MCF 10A (cell line): ENCODE measurements around the gene ZBTB12. TPM values are rescaled to one million over a fixed set of nuclear protein-coding genes. Genes with fewer than 3 reads are reported as not detected.

Experiments
- BruUV-seq: library from RNA; stranded (reverse); fragments of 400-500 nt; replicated peaks from 2 replicates; lab custom pipeline; 2021; lab: Mats Ljungman, UMichigan
- CTCF ChIA-PET: fragments of 300-600 bp; sonication (Branson Sonifier 250); formaldehyde crosslinking; extraction: SDS; loops from one replicate; lab custom pipeline; 2021; ENCODE audit warnings: antibody characterized with exemption, inconsistent platforms; lab: Yijun Ruan, JAX
- POLR2A ChIA-PET: fragments of 300-600, 350-650 bp; sonication (Branson Sonifier 250); formaldehyde crosslinking; extraction: SDS; loops from one replicate; lab custom pipeline; 2020; ENCODE audit warnings: antibody characterized with exemption, inconsistent platforms; lab: Yijun Ruan, JAX
- DNase-seq: peaks from one replicate; pipeline ENCODE4 v3.0.0-alpha.2; 2018; ENCODE audit not compliant: unreplicated experiment
- H3K27ac Mint-ChIP-seq: one replicate; pipeline ENCODE4 v1.8.0; 2022; ENCODE audit warnings: mild to moderate bottlenecking, low read depth, mixed read lengths; ENCODE audit not compliant: unreplicated experiment
- H3K27me3 Mint-ChIP-seq: one replicate; pipeline ENCODE4 v1.8.0; 2022; ENCODE audit warnings: mixed read lengths; ENCODE audit not compliant: insufficient read depth, unreplicated experiment
- H3K36me3 Mint-ChIP-seq: one replicate; pipeline ENCODE4 v1.8.0; 2022; ENCODE audit warnings: mild to moderate bottlenecking, moderate library complexity, mixed read lengths; ENCODE audit not compliant: insufficient read depth, unreplicated experiment
- H3K4me1 Mint-ChIP-seq: one replicate; pipeline ENCODE4 v1.8.0; 2022; ENCODE audit warnings: mixed read lengths; ENCODE audit not compliant: insufficient read depth, unreplicated experiment
- H3K4me3 Mint-ChIP-seq: one replicate; pipeline ENCODE4 v1.8.0; 2022; ENCODE audit warnings: mild to moderate bottlenecking, moderate library complexity, mixed read lengths; ENCODE audit not compliant: unreplicated experiment
- H3K9me3 Mint-ChIP-seq: one replicate; pipeline ENCODE4 v1.8.0; 2022; ENCODE audit warnings: mixed read lengths; ENCODE audit not compliant: unreplicated experiment
- CTCF ChIP-seq: fragments of 200-600 bp; IDR thresholded peaks from one replicate; pipeline ENCODE4 v1.8.0; 2022; ENCODE audit warnings: antibody characterized with exemption, mild to moderate bottlenecking; ENCODE audit not compliant: unreplicated experiment
- intact Hi-C: fragments of 100-400 bp; cut with micrococcal nuclease; formaldehyde crosslinking; loops from 2 replicates; pipeline ENCODE4 v1.14.1; 2022
- total RNA-seq: library from RNA; stranded (reverse); gene quantifications from 2 replicates; pipeline ENCODE4 v1.2.3, GENCODE V29; 2022

The ZBTB12 gene
- total RNA-seq, 1 experiment from 2014 or later, result 3.6 TPM

DNA sequence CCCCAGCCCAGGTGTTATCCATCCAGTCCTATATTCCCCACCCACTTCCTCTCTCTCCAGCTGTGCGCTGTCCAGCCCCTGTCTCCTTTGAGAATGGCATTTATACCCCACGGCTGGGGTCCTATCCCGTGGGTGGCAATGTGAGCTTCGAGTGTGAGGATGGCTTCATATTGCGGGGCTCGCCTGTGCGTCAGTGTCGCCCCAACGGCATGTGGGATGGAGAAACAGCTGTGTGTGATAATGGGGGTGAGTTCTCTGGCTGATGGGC is 26.7 kb upstream of the ZBTB12 start:
- TF ChIP-seq CTCF, result no peak
- Mint-ChIP-seq H3K4me3 (no peak overlapping the region), H3K36me3 (no peaks in the 10 kb centered on the region), H3K9me3 (no peaks in the 10 kb centered on the region), H3K4me1 (no peaks in the 10 kb centered on the region), H3K27me3 (no peaks in the 10 kb centered on the region), H3K27ac (no peak overlapping the region)
- intact Hi-C loops, result no loop called here
- POLR2A ChIA-PET, result interaction anchor here (0.6 to 0.7 kb wide), 2 partner anchors 10 to 22 kb away, joined by 3 to 5 read pairs; no protein-coding TSS in a partner anchor
- BruUV-seq, result no TSS peak
- DNase-seq, result no peak
- CTCF ChIA-PET, result no interaction called here

DNA sequence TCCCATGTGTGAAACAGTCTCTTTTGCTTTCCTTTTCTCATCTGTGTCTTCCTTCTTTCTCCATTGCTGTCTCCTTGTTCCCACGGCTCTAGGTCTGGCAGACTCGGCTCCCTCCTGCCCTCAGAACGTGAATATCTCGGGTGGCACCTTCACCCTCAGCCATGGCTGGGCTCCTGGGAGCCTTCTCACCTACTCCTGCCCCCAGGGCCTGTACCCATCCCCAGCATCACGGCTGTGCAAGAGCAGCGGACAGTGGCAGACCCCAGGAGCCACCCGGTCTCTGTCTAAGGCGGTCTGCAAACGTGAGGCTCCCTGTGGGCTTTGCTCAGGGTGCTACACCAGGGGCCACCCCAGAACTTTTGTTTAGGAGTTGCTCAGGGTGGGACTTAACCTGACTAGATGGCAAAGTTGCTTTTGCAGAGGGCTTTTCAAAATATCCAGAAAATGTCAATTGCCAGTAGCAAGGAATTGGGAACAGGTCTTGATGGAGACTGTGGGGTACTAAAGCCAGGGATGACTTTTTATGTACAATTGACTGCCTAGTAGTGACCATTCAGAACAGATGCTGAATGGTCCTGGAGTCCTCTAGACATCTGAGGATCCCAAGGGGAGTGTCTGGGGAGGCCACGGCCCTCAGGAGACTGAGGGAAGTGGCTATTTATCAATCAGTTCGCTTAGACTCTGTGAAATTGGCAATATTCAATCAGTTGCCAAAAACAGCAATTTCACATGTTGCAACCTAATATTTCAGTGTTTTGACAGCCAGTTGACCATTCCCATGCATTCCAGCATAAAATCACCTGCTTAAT is 26.2 kb upstream of the ZBTB12 start:
- CTCF ChIA-PET, result interaction anchor here (1.1 kb wide), 1 partner anchor 24 kb away, joined by 4 read pairs; no protein-coding TSS in a partner anchor
- BruUV-seq, result no TSS peak
- no peaks in the 10 kb centered on the region for H3K4me1 Mint-ChIP-seq
- intact Hi-C loops, result no loop called here
- TF ChIP-seq CTCF, result no peak
- no peak overlapping the region for H3K4me3 Mint-ChIP-seq
- DNase-seq, result no peak
- no peaks in the 10 kb centered on the region for H3K9me3 Mint-ChIP-seq
- H3K27me3 Mint-ChIP-seq, result no peaks in the 10 kb centered on the region
- POLR2A ChIA-PET, result interaction anchor here (0.6 kb wide), 2 partner anchors 9 to 1586 kb away, joined by 3 to 5 read pairs; no protein-coding TSS in a partner anchor
- H3K27ac Mint-ChIP-seq, result no peak overlapping the region
- no peaks in the 10 kb centered on the region for H3K36me3 Mint-ChIP-seq

- CTCF ChIA-PET, result interaction anchor here (1.1 kb wide), 1 partner anchor 25 kb away, joined by 4 read pairs; no protein-coding TSS in a partner anchor
- no TSS peak for BruUV-seq
- POLR2A ChIA-PET, result interaction anchor here (0.6 kb wide), 1 partner anchor 1585 kb away, joined by 3 read pairs; no protein-coding TSS in a partner anchor
Observed at GRCh38 chr6:31927242-31927862, 25.5 kb upstream of the ZBTB12 start, which contains the start of gene C2. Gene C2 (plus strand): TSS chr6:31927717. CDS start chr6:31927753, 36 bp downstream.

More at GRCh38 chr6:31927242-31927862, 25.5 kb upstream of the ZBTB12 start, which contains the start of gene C2:
- Mint-ChIP-seq H3K27me3 (no peaks in the 10 kb centered on the region), H3K36me3 (no peaks in the 10 kb centered on the region), H3K27ac (no peak within 1 kb of the TSS), H3K9me3 (no peaks in the 10 kb centered on the region), H3K4me1 (no peaks in the 10 kb centered on the region), H3K4me3 (no peak within 1 kb of the TSS)
- intact Hi-C loops, result no loop called here
- DNase-seq, result no peak
- TF ChIP-seq CTCF, result no peak
